Adipocyte (in vitro differentiated cells): ENCODE measurements around the gene VWDE.

Source experiments
- DNase-seq: peaks from one replicate; pipeline ENCODE4 v3.0.0-alpha.2; 2015; ENCODE audit warnings: low read depth
- H3K27me3 ChIP-seq: replicated peaks from 2 replicates; pipeline ENCODE4 v1.7.0; 2013; ENCODE audit warnings: mild to moderate bottlenecking, low read length, moderate library complexity; ENCODE audit not compliant: control insufficient read depth, insufficient read depth
- H3K36me3 ChIP-seq: 2 replicates; pipeline ENCODE4 v1.7.0; 2013; ENCODE audit warnings: low read length, mild to moderate bottlenecking, moderate library complexity; ENCODE audit not compliant: control insufficient read depth, insufficient read depth, severe bottlenecking
- H3K4me1 ChIP-seq: 2 replicates; pipeline ENCODE4 v1.7.0; 2013; ENCODE audit warnings: mild to moderate bottlenecking, low read length, moderate library complexity; ENCODE audit not compliant: control insufficient read depth, insufficient read depth
- H3K4me3 ChIP-seq: 2 replicates; pipeline ENCODE4 v1.7.0; 2013; ENCODE audit warnings: mild to moderate bottlenecking, low read length, moderate library complexity
- H3K9ac ChIP-seq: 2 replicates; pipeline ENCODE4 v1.7.0; 2013; ENCODE audit warnings: mild to moderate bottlenecking, low read length, moderate library complexity
- H3K9me3 ChIP-seq: 2 replicates; pipeline ENCODE4 v1.7.0; 2013; ENCODE audit warnings: mild to moderate bottlenecking, low read length, moderate library complexity; ENCODE audit not compliant: control insufficient read depth

Gene VWDE

DNA sequence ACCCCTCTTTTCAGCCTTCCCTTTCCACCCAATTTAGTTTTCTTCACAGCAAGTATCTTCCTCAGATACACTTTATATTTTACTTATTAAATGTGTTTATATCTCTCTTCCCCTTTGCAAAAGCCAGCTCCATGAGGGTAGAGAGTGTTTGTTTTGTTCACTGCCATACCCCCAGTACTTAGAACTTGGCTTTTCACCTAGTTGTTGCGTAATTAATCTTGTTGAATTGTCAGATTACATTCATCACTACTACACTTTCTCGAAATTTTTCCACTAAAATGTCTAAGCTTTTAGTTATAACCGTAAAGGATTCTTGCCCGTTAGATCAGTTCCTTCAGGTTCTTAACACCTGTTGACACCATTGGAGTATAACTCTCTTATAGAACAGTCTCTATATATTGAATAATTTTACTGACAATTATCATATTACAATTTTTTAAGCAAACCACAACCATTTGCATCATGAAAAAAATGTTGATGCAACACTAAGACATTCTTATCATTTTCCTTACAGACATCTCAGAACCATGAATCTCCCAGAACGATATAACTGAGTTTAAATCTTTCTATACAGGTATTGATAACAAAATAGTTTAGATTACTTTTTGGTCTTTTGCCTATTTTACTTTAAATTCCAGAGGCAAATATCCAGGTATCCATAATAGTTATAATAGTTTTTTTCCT lies 29.9 kb downstream of the VWDE start:
- Histone ChIP-seq H3K4me1 (peaks cover 7% of the 10 kb centered on the region), H3K9ac (no peak overlapping the region), H3K27me3 (no peaks in the 10 kb centered on the region), H3K9me3 (no peaks in the 10 kb centered on the region), H3K36me3 (no peaks in the 10 kb centered on the region), H3K4me3 (no peak overlapping the region)
- peak; percentile 23 for DNase-seq

DNA sequence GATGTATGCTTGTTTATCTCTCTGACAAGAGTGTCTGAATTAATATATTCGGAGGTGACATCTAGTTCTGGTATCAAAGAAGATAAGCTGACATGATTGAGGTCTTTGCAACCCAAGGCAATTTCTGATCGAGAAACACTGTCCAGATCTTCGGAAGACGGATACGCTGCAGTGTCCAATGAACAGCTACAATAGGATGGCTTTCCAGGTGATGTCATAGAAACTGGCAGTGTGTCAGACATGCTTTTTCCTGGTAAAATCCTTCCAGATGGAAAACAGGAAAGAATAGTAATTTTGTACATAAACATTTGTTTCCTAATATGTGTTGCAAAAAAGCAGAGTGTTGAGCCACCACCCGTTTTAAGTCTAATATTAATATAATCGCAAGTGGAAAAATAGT lies 33.4 kb downstream of the VWDE start:
- no peak overlapping the region for H3K9ac ChIP-seq
- no peaks in the 10 kb centered on the region for H3K36me3 ChIP-seq
- DNase-seq = no peak
- H3K4me1 ChIP-seq = peaks cover 5% of the 10 kb centered on the region
- H3K27me3 ChIP-seq = no peaks in the 10 kb centered on the region
- H3K4me3 ChIP-seq = peak overlapping the region; percentile 24
- H3K9me3 ChIP-seq = no peaks in the 10 kb centered on the region

DNA sequence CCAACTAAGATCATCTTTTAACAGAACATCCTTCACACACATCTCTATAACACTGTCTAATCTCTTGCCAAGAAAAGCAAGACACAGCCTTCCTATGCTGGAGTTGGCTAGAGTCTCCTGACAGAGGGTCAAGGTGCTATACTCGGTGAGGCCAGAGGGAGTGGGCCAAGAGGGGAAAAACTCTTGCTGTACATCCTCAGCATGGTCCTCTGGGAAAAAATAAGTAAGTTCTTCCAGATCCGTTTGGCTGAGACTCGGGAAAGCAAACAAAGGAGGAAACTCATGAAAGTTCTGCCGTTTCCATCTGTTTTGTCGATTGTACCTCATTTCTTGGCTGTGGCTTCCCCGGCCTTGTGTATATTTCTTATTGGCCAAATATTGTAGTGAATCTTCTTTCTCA lies 33.9 kb downstream of the VWDE start:
- Histone ChIP-seq H3K36me3 (no peaks in the 10 kb centered on the region), H3K27me3 (no peaks in the 10 kb centered on the region), H3K4me3 (no peak overlapping the region), H3K9me3 (no peaks in the 10 kb centered on the region), H3K9ac (no peak overlapping the region), H3K4me1 (peaks cover 5% of the 10 kb centered on the region)
- DNase-seq = no peak

DNA sequence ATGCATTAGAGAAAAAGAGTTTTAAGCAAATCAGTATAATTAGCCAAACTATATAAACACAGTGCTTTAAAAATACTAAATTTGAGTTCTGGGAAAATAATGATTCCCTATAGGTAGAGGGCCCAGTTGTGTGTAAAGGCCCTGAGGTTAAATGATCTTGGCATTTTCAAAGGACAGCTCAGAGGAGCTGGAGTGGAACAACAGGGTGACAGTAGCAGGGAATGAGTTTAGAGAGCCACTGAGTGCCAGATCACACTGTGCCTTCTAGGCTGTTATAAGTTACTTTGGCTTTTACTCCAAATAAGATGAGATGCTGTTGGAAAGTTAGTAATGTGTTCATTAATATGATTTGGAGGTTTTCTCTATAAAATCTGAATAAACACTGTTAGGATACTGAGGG lies 34.6 kb downstream of the VWDE start:
- no peaks in the 10 kb centered on the region for H3K9me3 ChIP-seq
- no peak for DNase-seq
- no peak overlapping the region for H3K4me3 ChIP-seq
- H3K27me3 ChIP-seq = no peaks in the 10 kb centered on the region
- no peaks in the 10 kb centered on the region for H3K36me3 ChIP-seq
- H3K9ac ChIP-seq = no peak overlapping the region
- peaks cover 5% of the 10 kb centered on the region for H3K4me1 ChIP-seq

DNA sequence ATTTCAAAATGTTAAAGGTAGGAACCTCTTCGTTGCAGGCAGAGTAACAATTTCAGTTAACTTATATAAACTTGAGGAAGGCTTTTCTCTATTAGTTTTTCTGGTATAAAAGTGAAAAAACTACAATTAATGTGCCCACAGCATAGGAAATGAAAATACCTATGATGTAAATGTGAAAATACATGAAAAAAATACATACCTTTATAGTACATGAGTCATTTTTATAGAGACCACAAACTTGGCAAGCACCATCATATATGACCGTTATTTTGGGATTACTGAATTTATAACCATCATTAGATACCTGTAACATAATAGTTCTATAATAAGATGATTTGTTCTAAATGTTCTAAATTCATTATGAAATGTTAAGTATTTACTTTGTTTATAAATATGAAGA lies 42.7 kb downstream of the VWDE start:
- no peak for DNase-seq
- Histone ChIP-seq H3K9ac (no peak overlapping the region), H3K4me3 (no peak overlapping the region), H3K27me3 (no peaks in the 10 kb centered on the region), H3K9me3 (no peaks in the 10 kb centered on the region), H3K36me3 (no peaks in the 10 kb centered on the region), H3K4me1 (no peaks in the 10 kb centered on the region)

DNA sequence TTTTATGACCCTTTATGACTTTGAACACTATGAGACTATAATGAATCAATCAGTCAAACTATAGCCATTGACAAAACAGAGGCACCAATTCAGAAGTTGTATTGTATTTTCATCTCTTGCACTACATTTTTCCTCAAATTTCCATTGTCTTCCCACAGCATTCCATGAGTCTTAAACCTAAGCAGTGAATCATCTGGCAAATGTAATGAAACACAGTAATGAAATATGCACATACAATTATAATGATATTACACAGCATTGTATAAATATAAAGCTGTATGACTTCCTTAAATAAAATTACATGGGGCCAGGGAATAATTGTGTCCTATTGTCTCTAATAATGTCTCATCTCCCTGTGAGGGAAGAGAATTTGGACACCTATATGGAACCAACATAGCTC lies 45.0 kb downstream of the VWDE start:
- H3K36me3 ChIP-seq = no peaks in the 10 kb centered on the region
- H3K4me3 ChIP-seq = no peak overlapping the region
- no peak overlapping the region for H3K9ac ChIP-seq
- no peaks in the 10 kb centered on the region for H3K4me1 ChIP-seq
- no peaks in the 10 kb centered on the region for H3K27me3 ChIP-seq
- DNase-seq = peak; percentile 17
- no peaks in the 10 kb centered on the region for H3K9me3 ChIP-seq

DNA sequence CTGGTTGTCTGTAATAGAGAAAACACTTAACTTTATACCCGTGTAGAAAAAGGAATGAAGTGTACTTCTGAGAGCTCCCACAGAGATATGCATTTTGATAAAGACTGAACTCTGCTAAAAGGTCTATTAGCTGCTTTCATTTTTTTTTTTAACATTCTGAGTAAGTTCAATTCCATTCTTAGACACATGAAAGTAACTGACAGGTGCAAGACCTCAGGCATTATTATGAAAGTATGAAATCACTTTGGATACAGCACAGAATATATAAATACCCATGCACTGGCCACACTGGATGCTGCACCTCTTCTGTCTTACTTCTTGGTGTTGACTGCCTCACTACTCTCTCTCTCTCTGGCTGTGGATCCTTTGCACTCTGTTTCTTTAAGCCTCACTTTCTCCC lies 46.2 kb downstream of the VWDE start:
- Histone ChIP-seq H3K36me3 (no peaks in the 10 kb centered on the region), H3K27me3 (no peaks in the 10 kb centered on the region), H3K9me3 (no peaks in the 10 kb centered on the region), H3K4me3 (no peak overlapping the region), H3K4me1 (no peaks in the 10 kb centered on the region), H3K9ac (no peak overlapping the region)
- DNase-seq = no peak

DNA sequence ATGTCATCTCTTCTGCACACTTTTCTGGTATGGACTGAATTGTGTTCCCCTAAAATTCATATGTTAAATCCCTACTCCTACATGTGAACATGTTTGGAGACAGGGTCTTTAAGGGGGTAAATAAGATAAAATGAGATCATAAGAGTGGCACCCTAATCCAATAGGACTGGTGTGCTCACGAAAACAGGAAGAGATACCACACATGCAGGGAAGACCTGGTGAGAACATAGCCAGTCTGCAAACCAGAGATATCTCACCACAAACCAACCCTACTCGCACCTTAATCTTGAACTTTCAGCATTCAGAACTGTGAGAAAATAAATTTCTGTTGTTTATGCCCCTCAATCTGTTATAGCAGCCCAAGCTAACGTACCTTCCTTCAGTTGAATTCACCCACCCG lies 51.8 kb downstream of the VWDE start:
- Histone ChIP-seq H3K9me3 (no peaks in the 10 kb centered on the region), H3K36me3 (no peaks in the 10 kb centered on the region), H3K4me3 (no peak overlapping the region), H3K9ac (no peak overlapping the region), H3K27me3 (no peaks in the 10 kb centered on the region), H3K4me1 (no peaks in the 10 kb centered on the region)
- no peak for DNase-seq

DNA sequence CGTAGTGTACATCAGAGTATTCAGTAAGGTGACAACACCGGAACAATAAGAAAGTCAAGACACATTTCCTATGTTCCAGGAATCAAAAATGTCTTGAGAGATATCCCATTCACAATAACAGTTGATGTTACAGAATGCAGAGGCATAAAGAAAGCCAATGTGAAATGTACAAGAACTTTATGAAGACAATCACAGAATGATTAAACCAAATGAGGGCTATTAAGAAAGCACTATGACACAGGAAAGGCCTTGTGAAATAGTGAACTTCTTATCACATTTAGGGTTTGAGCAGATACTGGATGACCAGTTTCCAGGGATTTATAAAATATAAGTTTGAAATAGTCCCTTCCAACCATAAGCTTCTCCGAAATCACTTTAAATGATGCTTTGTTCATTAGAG lies 52.7 kb downstream of the VWDE start:
- no peak for DNase-seq
- H3K27me3 ChIP-seq = no peaks in the 10 kb centered on the region
- H3K4me3 ChIP-seq = no peak overlapping the region
- H3K4me1 ChIP-seq = no peaks in the 10 kb centered on the region
- H3K9ac ChIP-seq = no peak overlapping the region
- no peaks in the 10 kb centered on the region for H3K9me3 ChIP-seq
- H3K36me3 ChIP-seq = no peaks in the 10 kb centered on the region

DNA sequence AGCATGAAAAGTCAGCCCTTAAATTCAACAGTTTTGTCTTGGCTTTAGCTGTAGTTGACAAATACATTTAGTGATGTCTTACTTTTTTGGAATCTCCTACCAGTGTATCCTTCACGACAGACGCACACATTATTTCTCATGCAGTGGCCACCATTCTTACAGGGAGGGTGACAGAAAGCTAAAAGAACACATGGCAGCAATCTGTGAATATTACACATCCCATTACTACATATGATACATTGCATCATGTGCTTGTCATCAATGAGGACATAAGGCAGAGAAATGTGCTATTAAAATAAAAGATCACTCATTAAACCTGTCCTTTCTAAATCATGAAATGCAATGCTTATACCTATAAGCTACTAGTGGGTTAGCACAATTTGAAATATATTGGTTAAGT lies 66.6 kb downstream of the VWDE start:
- H3K27me3 ChIP-seq = no peaks in the 10 kb centered on the region
- no peaks in the 10 kb centered on the region for H3K9me3 ChIP-seq
- H3K4me1 ChIP-seq = no peaks in the 10 kb centered on the region
- no peaks in the 10 kb centered on the region for H3K36me3 ChIP-seq
- DNase-seq = no peak
- H3K4me3 ChIP-seq = no peak overlapping the region
- no peak overlapping the region for H3K9ac ChIP-seq

DNA sequence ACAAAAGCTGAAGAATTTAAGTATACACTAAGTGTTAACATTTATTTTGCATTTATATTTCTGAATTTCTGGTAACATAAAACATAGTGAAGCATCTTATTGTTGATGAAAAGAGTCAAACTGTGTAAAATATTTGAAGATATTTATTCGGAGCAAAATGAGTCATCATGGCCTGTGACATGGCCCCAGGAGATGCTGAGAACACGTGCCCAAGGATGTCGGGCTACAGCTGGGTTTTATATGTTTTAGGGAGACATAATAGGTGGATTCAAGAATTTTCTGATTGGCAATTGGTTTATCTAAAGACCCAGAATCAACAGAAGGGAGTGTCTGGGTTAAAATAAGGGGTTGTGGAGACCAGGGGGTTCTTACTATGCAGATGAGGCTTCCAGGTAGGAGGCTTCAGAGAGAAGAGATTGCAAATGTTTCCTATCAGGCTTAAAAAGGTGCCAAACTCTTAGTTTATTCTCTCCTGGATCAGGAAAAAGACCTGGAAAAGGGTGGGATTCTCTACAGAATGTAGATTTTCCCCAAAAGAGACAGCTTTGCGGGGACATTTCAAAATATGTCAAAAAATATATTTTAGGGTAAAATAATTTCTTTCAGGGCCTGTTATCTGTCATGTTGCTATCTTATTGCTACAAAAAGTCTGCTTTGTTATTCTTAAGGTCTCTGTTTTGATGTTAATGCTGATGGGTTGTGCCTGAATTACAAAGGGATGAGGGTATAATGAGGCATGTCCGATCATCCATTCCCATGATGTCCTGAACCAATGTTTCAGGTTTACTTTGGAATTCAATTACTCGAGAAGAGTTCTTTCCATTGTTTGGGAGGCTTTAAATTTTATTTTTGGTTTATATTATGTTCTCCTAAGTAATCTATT lies 74.5 kb downstream of the VWDE start:
- H3K27me3 ChIP-seq = no peaks in the 10 kb centered on the region
- no peaks in the 10 kb centered on the region for H3K36me3 ChIP-seq
- no peak overlapping the region for H3K9ac ChIP-seq
- H3K4me3 ChIP-seq = no peak overlapping the region
- no peaks in the 10 kb centered on the region for H3K4me1 ChIP-seq
- DNase-seq = no peak
- H3K9me3 ChIP-seq = no peaks in the 10 kb centered on the region
